Smooth muscle cell (in vitro differentiated cells): ENCODE results near the gene GMPR. TPM values are rescaled to one million over a fixed set of nuclear protein-coding genes. Genes with fewer than 3 reads are reported as not detected.

Source experiments
- DNase-seq: peaks from one replicate; lab custom pipeline; 2025; ENCODE audit not compliant: unreplicated experiment; lab: John Stamatoyannopoulos, UW
- H2AFZ ChIP-seq: fragments of 200-600 bp; sonication (generic); 2 replicates; pipeline ENCODE4 v1.6.0; 2016; ENCODE audit warnings: antibody characterized with exemption, low read depth, mild to moderate bottlenecking
- H3F3A ChIP-seq: fragments of 200-600 bp; sonication (generic); 2 replicates; pipeline ENCODE4 v1.6.0; 2017; ENCODE audit warnings: antibody characterized with exemption, low read depth
- H3K27ac ChIP-seq: fragments of 200-600 bp; sonication (generic); 2 replicates; pipeline ENCODE4 v1.5.1; 2016; ENCODE audit warnings: low read depth, mild to moderate bottlenecking
- H3K27me3 ChIP-seq: fragments of 200-600 bp; sonication (generic); 2 replicates; pipeline ENCODE4 v1.6.1; 2016; ENCODE audit warnings: low read depth, mild to moderate bottlenecking
- H3K36me3 ChIP-seq: fragments of 200-600 bp; sonication (generic); 2 replicates; pipeline ENCODE4 v1.5.1; 2016; ENCODE audit warnings: low read depth
- H3K4me1 ChIP-seq: fragments of 200-600 bp; sonication (generic); 2 replicates; pipeline ENCODE4 v1.5.1; 2016; ENCODE audit warnings: low read depth
- H3K4me2 ChIP-seq: fragments of 200-600 bp; sonication (generic); 2 replicates; pipeline ENCODE4 v1.6.0; 2016; ENCODE audit warnings: mild to moderate bottlenecking
- H3K4me3 ChIP-seq: fragments of 200-600 bp; sonication (generic); 2 replicates; pipeline ENCODE4 v1.5.1; 2016; ENCODE audit warnings: mild to moderate bottlenecking
- H3K79me2 ChIP-seq: fragments of 200-600 bp; sonication (generic); 2 replicates; pipeline ENCODE4 v1.6.0; 2016; ENCODE audit warnings: low read depth, mild to moderate bottlenecking
- H3K9ac ChIP-seq: fragments of 200-600 bp; sonication (generic); 2 replicates; pipeline ENCODE4 v1.6.0; 2016; ENCODE audit warnings: low read depth
- H3K9me3 ChIP-seq: fragments of 200-600 bp; sonication (generic); replicated peaks from 2 replicates; pipeline ENCODE4 v1.5.1; 2016; ENCODE audit warnings: low read depth
- H4K20me1 ChIP-seq: fragments of 200-600 bp; sonication (generic); 2 replicates; pipeline ENCODE4 v1.6.0; 2016; ENCODE audit warnings: low read depth
- CTCF ChIP-seq: fragments of 200-600 bp; sonication (generic); IDR thresholded peaks from 2 replicates; pipeline ENCODE4 v1.5.1; 2017; ENCODE audit warnings: borderline replicate concordance, mild to moderate bottlenecking, antibody characterized with exemption; ENCODE audit not compliant: insufficient read depth, poor library complexity, severe bottlenecking
- WGBS: methylation state at CpG from one replicate; pipeline ENCODE4 v1.1.7; 2016; ENCODE audit warnings: low lambda C conversion rate; 5-methylcytosine and 5-hydroxymethylcytosine counted together
- polyA plus RNA-seq: library from polyadenylated mRNA; unstranded; fragments of >200 nt; fragmentation: Nextera tagmentation; extraction: Ambion mirVana; gene quantifications from 2 replicates; pipeline ENCODE4 v1.2.1, GENCODE V29; 2016
- total RNA-seq: library from RNA; depleted of rRNA; stranded (reverse); fragments of >200 nt; gene quantifications from 2 replicates; pipeline ENCODE4 v1.2.3, GENCODE V29; 2014

The GMPR gene
- total and polyA plus RNA-seq, 2 experiments from 2014 or later, result 0.74 to 1.3 TPM

DNA sequence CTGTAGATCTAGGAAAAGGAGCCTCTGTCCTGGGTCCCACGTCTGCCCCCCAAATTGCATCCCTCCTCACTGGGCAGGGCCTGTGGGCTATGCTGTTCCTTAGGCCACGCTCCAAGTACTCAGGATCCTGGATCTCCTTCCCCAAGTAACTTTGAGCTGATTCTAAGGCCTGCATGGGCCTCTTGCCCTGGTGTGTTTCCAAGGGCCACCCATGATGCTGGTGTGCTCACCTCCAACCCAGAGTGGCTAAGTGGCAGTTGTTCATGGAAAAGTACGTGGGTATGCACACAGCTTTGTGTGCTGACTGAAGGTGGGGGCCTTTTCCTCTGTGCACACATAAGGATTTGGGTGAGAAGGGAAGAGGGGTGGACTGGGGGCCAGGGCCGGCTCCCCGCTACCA is 5.3 kb downstream of the GMPR start:
- Histone ChIP-seq H3K27ac (no peak overlapping the region), H2AFZ (no peak overlapping the region), H3F3A (no peaks in the 10 kb centered on the region), H4K20me1 (no peaks in the 10 kb centered on the region), H3K4me3 (no peak overlapping the region), H3K9me3 (no peaks in the 10 kb centered on the region), H3K4me1 (peaks cover 21% of the 10 kb centered on the region), H3K36me3 (no peaks in the 10 kb centered on the region), H3K79me2 (no peaks in the 10 kb centered on the region), H3K4me2 (no peak overlapping the region), H3K9ac (no peak overlapping the region), H3K27me3 (no peaks in the 10 kb centered on the region)
- no peak for DNase-seq
- TF ChIP-seq CTCF, result no peak
- WGBS, result 97% methylated on average over 5 of the region's 5 CpGs

DNA sequence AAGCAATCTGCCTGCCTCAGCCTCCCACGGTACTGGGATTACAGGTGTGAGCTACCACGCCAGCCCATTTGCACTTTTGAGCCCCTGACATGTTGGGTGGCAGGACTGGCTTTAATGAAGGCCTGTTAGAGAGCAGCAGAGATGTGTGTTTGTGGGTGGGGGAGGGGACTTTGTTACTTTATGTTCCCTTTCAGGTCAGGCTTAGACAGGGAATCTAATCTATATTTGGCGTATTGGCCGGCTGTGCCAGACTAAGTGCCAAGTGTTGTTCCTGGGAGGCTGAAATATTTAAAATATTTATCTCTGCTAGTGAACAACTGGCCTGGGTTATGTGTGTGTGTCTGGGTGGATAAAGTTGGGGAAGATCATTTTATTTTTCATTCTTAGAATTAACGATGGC is 6.1 kb downstream of the GMPR start:
- no peaks in the 10 kb centered on the region for H3K9me3 ChIP-seq
- H2AFZ ChIP-seq, result no peak overlapping the region
- peaks cover 13% of the 10 kb centered on the region for H3K4me1 ChIP-seq
- H3K27ac ChIP-seq, result no peak overlapping the region
- no peaks in the 10 kb centered on the region for H3F3A ChIP-seq
- no peaks in the 10 kb centered on the region for H4K20me1 ChIP-seq
- H3K9ac ChIP-seq, result no peak overlapping the region
- no peak overlapping the region for H3K4me2 ChIP-seq
- WGBS, result 92% methylated on average over 5 of the region's 5 CpGs
- no peak overlapping the region for H3K4me3 ChIP-seq
- H3K79me2 ChIP-seq, result no peaks in the 10 kb centered on the region
- TF ChIP-seq CTCF, result no peak
- no peaks in the 10 kb centered on the region for H3K36me3 ChIP-seq
- no peak for DNase-seq
- H3K27me3 ChIP-seq, result no peaks in the 10 kb centered on the region

GRCh38 chr6:16244869-16245451 is 6.6 kb downstream of the GMPR start:
- Histone ChIP-seq H3K4me2 (no peak overlapping the region), H3K4me1 (peaks cover 10% of the 10 kb centered on the region), H3K27ac (no peak overlapping the region), H3K27me3 (no peaks in the 10 kb centered on the region), H3K36me3 (no peaks in the 10 kb centered on the region), H3F3A (no peaks in the 10 kb centered on the region), H2AFZ (no peak overlapping the region), H4K20me1 (no peaks in the 10 kb centered on the region), H3K9me3 (no peaks in the 10 kb centered on the region), H3K9ac (no peak overlapping the region), H3K4me3 (no peak overlapping the region), H3K79me2 (no peaks in the 10 kb centered on the region)
- TF ChIP-seq CTCF, result no peak
- DNase-seq, result no peak
- 74% methylated on average over 10 of the region's 10 CpGs for WGBS

DNA sequence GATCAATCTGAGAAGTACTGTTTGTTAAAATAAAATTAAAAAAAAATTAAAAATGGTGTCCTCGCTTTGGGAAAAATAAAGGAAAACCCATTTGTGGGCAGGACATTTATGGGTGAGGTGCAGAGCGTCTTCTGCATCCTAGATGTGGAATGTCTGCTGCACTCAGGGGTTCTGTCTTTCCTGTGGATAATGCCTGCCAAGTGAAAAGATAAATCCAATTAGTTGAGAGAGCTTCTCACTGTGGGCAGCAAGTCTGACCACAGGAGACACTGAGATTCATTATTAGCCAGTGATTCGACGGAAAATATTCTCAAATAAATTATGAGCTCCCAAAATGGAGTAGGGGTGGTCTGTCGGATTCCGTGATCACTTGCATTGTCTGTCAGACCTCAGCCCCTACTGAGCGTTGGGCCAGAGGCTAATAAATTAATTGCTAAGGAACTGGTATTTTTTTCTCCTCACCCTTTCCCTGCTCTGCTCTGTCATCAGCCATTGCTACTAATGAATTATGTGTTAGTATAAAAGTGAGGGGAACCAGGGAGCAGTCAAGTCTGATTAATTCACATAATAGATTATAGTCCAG is 10.0 kb downstream of the GMPR start:
- H4K20me1 ChIP-seq, result no peaks in the 10 kb centered on the region
- no peak overlapping the region for H3K4me2 ChIP-seq
- 90% methylated on average over 7 of the region's 7 CpGs for whole genome bisulfite sequencing
- no peaks in the 10 kb centered on the region for H3F3A ChIP-seq
- H3K79me2 ChIP-seq, result no peaks in the 10 kb centered on the region
- H3K4me3 ChIP-seq, result no peak overlapping the region
- H3K9me3 ChIP-seq, result no peaks in the 10 kb centered on the region
- H3K27me3 ChIP-seq, result no peaks in the 10 kb centered on the region
- no peak overlapping the region for H3K9ac ChIP-seq
- no peak overlapping the region for H2AFZ ChIP-seq
- H3K27ac ChIP-seq, result no peak overlapping the region
- DNase-seq, result no peak
- no peak for TF ChIP-seq CTCF
- H3K4me1 ChIP-seq, result peaks cover 15% of the 10 kb centered on the region
- no peaks in the 10 kb centered on the region for H3K36me3 ChIP-seq
